IPS-18c (cell line): Measurements from ENCODE around the gene NPTXR.

Experiments
- H3K4me3 ChIP-seq: 2 replicates; pipeline ENCODE4 v1.7.0; 2013; ENCODE audit warnings: low read depth, mild to moderate bottlenecking, low read length, moderate library complexity; ENCODE audit not compliant: insufficient read depth
- H3K9me3 ChIP-seq: one replicate; pipeline ENCODE4 v1.6.1; 2013; ENCODE audit warnings: mild to moderate bottlenecking, low read length, moderate library complexity; ENCODE audit not compliant: control insufficient read depth, insufficient read depth

The NPTXR gene

GRCh38 chr22:38843657-38844314 is at the start of gene NPTXR:
NPTXR (minus strand) TSS chr22:38844028.
- H3K9me3 ChIP-seq: peaks cover 2% of the 10 kb centered on the region
- H3K4me3 ChIP-seq: peak within 1 kb of the TSS; percentile 59

GRCh38 chr22:38891256-38891655 is 47.4 kb upstream of the NPTXR start:
- Histone ChIP-seq H3K4me3 (no peak overlapping the region), H3K9me3 (no peaks in the 10 kb centered on the region)

- no peaks in the 10 kb centered on the region for H3K9me3 ChIP-seq
- H3K4me3 ChIP-seq: no peak overlapping the region
These were observed 46.5 kb upstream of the NPTXR start for GRCh38 chr22:38890377-38890776.

- Histone ChIP-seq H3K4me3 (no peak overlapping the region), H3K9me3 (no peaks in the 10 kb centered on the region)
These were observed 42.5 kb upstream of the NPTXR start for GRCh38 chr22:38886333-38886732.

GRCh38 chr22:38882972-38883622 is 39.3 kb upstream of the NPTXR start:
- Histone ChIP-seq H3K9me3 (no peaks in the 10 kb centered on the region), H3K4me3 (no peak overlapping the region)

DNA sequence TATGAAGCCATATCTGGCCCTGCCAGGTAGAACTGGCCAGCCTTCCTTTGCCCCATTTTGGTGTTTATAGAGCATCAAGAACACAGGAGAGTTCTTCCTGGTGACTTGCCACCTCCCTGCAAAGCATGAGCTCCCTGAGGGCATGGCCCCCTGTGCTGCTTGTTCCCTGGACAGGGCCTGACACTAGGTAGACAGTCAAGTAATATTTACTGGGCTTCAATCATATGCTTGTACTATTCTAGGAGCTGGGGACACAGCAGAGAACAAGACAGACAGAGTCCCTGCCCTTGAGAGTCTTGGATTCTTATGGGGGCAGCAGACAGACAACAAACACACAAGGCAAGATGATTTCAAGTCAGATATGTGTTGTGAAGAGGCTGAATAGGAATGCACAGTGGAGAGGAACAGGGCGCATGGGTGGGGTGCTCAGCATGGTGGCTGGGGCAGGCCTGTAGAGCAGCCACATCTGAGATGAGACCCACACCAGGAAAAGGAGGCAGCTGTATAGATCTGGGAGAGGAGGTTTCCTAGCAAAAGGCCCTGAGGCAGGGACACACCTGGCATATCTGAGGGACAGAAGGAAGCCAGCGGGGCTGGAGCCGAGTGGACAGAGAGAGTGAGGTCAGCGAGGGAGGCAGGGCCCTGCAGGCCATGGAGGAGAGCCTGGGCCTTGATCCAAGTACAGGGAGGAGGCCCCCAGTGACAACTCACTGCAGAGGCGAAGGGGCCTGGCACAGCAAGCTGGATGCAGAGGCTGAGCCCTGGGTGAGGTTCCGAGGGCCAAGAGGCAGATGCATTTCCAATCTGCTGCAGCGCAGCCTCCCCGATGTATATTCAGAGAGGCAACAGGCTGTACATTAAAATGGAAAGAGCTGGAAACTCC is 38.4 kb upstream of the NPTXR start:
- Histone ChIP-seq H3K9me3 (no peaks in the 10 kb centered on the region), H3K4me3 (no peak overlapping the region)

GRCh38 chr22:38881464-38881871 is 37.6 kb upstream of the NPTXR start:
- Histone ChIP-seq H3K9me3 (no peaks in the 10 kb centered on the region), H3K4me3 (no peak overlapping the region)

DNA sequence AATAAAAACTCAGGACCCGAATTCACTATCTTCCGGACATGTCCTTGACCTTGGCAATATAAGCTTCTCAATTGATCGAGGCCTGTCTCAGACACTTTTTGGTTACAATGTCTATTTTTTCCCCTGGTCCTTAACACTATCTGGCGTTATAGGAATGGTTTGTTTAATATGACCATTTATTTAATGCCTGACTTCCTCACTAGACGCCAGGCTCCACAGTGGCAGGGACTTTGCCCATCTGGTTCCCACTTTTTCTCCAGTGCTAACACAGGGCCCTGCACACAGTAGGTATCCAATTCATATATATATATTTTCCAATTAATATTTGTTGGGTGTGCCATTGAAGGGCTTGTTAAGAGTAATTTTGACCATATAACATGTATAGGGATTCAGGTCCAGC is 36.1 kb upstream of the NPTXR start:
- Histone ChIP-seq H3K9me3 (no peaks in the 10 kb centered on the region), H3K4me3 (no peak overlapping the region)

GRCh38 chr22:38879108-38879729 is 35.4 kb upstream of the NPTXR start:
- H3K9me3 ChIP-seq: no peaks in the 10 kb centered on the region
- no peak overlapping the region for H3K4me3 ChIP-seq

GRCh38 chr22:38878001-38878400 is 34.2 kb upstream of the NPTXR start:
- no peaks in the 10 kb centered on the region for H3K9me3 ChIP-seq
- no peak overlapping the region for H3K4me3 ChIP-seq

- H3K9me3 ChIP-seq: peaks cover 2% of the 10 kb centered on the region
- no peak overlapping the region for H3K4me3 ChIP-seq
These were observed 30.8 kb upstream of the NPTXR start for GRCh38 chr22:38874529-38875222.

- Histone ChIP-seq H3K9me3 (peaks cover 2% of the 10 kb centered on the region), H3K4me3 (no peak overlapping the region)
These were observed 29.9 kb upstream of the NPTXR start for GRCh38 chr22:38873469-38874411.

GRCh38 chr22:38872831-38873248 is 29.0 kb upstream of the NPTXR start:
- Histone ChIP-seq H3K9me3 (peaks cover 2% of the 10 kb centered on the region), H3K4me3 (peak overlapping the region; percentile 89)

DNA sequence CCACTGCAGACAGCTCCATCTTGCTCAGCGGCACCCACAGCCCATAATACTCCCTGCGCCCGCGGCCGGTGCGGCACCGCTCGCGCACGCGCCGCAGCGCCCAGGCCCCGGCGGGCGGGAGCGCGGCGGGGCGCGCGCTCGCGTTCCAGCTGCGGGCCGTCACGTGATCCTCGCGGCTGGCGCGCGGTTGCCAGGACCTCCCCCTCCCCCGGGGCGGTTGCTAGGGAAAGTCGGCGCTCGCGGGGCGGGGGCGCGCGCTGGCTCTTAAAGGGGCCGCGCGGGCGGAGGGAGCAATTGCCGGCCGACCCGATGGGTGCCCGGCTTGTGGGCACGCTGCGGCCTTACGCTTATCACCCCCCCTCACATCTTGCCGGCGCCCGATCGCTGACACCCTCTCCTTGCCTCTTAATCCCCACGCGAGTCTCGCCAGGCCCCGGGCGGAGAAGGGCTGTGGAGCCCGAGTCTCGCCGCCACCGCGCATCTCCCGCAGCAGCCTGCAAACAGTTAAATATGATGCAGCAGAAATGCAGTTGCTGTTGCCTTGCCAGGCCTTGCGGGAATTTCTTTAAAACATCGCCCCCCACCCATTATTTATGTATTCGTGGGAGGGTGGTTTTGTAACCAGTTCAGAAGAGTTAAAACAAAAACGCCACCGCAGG is 28.5 kb upstream of the NPTXR start, which contains the start of gene CBX6:
Gene CBX6, minus strand, starts transcription at position 45 of the 659 bp plus-strand sequence. Its CDS starts 26 bp downstream, at position 19.
- Histone ChIP-seq H3K4me3 (peak within 1 kb of the TSS; percentile 89), H3K9me3 (peaks cover 2% of the 10 kb centered on the region)

DNA sequence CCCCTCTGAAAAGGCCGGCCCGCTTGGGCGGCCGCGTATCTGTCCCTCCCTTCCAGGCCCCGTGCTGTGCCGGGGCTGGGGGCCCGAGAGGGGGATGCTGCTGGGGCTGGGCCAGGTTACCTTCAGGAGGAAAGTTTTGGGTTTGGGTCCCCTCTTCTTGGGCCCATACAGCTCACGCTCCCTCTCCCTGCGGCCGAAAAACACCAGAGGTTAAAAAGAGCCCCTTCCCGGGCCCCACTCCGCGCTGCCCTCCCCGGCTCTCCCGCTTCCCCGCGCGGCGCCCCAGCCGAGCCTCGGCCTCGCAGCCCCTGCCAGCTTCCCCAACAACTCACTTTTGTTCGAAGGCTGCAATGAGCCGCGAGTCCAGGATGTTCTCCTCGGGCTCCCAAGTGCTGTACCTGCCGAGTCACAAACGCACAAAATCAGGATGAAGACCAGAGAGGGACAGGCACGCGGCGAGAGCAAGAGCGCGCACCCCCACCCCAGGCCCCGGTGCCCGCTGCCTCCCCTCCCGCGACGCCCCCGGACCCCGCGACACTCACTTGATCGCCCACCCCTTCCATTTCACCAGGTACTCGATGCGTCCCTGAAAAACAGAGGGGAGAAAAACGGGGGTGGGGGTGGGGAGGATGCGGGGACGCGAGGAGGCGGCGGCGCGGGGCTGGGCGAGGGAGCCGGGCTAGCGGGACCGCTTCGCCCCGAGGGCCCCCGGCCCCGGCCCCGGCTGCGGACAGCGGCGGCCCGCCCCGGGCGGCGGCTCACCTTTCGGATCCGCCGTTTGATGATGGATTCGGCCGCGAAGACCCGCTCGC is 27.7 kb upstream of the NPTXR start:
- Histone ChIP-seq H3K9me3 (peaks cover 2% of the 10 kb centered on the region), H3K4me3 (peak overlapping the region; percentile 68)
